GM12892 (cell line): ENCODE results near the gene EPN3.

Source experiments
- POLR2A ChIP-seq: IDR thresholded peaks from 2 replicates; pipeline ENCODE4 v1.6.1; 2011; ENCODE audit warnings: low read depth, low read length, control low read depth
- POLR2AphosphoS5 ChIP-seq: IDR thresholded peaks from 2 replicates; pipeline ENCODE4 v1.6.1; 2011; ENCODE audit warnings: low read depth, low read length, control low read depth

- no peak for TF ChIP-seq POLR2AphosphoS5
- no peak for TF ChIP-seq POLR2A
Observed at GRCh38 chr17:50523208-50523607, 9.3 kb upstream of the EPN3 start.
